SK-N-MC (cell line): Measurements from ENCODE around the gene SPART.

Source experiments
- EZH2 ChIP-seq: fragments of 200-600 bp; sonication (generic); IDR thresholded peaks from one replicate; pipeline ENCODE4 v1.6.1; 2017; ENCODE audit warnings: antibody characterized with exemption
- POLR2AphosphoS5 ChIP-seq: IDR thresholded peaks from 2 replicates; pipeline ENCODE4 v1.6.1; 2012; ENCODE audit warnings: mild to moderate bottlenecking, low read depth, low read length, borderline replicate concordance

DNA sequence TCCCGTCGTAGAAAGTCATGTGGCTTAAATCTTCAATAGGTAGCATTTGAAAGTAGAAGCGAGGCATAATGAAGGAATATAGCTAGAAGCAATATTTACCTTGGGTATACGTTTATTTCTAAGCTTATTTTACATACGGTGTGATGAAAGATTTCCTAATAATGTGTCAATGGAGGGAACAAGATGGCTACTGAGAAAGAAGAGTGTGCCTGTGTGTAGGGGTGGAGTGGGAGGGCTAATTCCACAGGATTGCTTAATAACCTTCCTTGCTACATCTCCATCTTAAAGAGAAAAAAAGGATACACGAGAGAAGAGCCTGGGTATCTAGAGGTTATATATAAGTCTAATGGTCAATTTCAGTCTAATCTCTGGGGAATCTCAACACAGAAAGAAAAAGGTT, 2.0 kb downstream of the SPART start:
- no peak for TF ChIP-seq POLR2AphosphoS5
- TF ChIP-seq EZH2, result no peak
